IMR-90 (cell line): Measurements from ENCODE around the gene CD1D. TPM values are rescaled to one million over a fixed set of nuclear protein-coding genes. Genes with fewer than 3 reads are reported as not detected.

Experiments used
- ATAC-seq: fragments of 200-7000 bp; cut with Tn5 transposase; 2 replicates; pipeline ENCODE4 v1.9.1; 2020; ENCODE audit warnings: low read depth, mild to moderate bottlenecking, moderate library complexity
- BruUV-seq: library from RNA; stranded (reverse); fragments of 400-500 nt; replicated peaks from 2 replicates; lab custom pipeline; 2021; lab: Mats Ljungman, UMichigan
- CTCF ChIA-PET: fragments of 300-600 bp; formaldehyde crosslinking; extraction: SDS; loops from one replicate; lab custom pipeline; 2021; ENCODE audit warnings: antibody characterized with exemption; lab: Yijun Ruan, JAX
- POLR2A ChIA-PET: fragments of 300-600 bp; sonication (Branson Sonifier 250); formaldehyde crosslinking; loops from one replicate; lab custom pipeline; 2022; ENCODE audit warnings: antibody characterized with exemption; ENCODE audit not compliant: unreplicated experiment; lab: Charles Lee
- DNase-seq: peaks from one replicate; pipeline ENCODE4 v3.0.0; 2013
- H2AFZ ChIP-seq: replicated peaks from 2 replicates; pipeline ENCODE3; 2013; ENCODE audit warnings: low read length, mild to moderate bottlenecking; ENCODE audit not compliant: poor library complexity
- H2AK5ac ChIP-seq: 2 replicates; pipeline ENCODE4 v1.6.1; 2013; ENCODE audit warnings: low read depth, low read length, inconsistent platforms
- H2AK9ac ChIP-seq: replicated peaks from 2 replicates; pipeline ENCODE3; 2013; ENCODE audit warnings: mild to moderate bottlenecking, low read depth, low read length, moderate library complexity; ENCODE audit not compliant: poor library complexity
- H2BK120ac ChIP-seq: 2 replicates; pipeline ENCODE4 v1.6.1; 2013; ENCODE audit warnings: low read depth, low read length, inconsistent platforms
- H2BK15ac ChIP-seq: 3 replicates; pipeline ENCODE4 v1.6.1; 2013; ENCODE audit warnings: low read depth, low read length, inconsistent platforms
- H2BK20ac ChIP-seq: 2 replicates; pipeline ENCODE4 v1.6.1; 2013; ENCODE audit warnings: low read depth, mild to moderate bottlenecking, inconsistent platforms, low read length, moderate library complexity
- H2BK5ac ChIP-seq: 2 replicates; pipeline ENCODE4 v1.6.1; 2013; ENCODE audit warnings: mild to moderate bottlenecking, low read depth, low read length, inconsistent platforms; ENCODE audit not compliant: poor library complexity, severe bottlenecking
- H3K14ac ChIP-seq: replicated peaks from 2 replicates; pipeline ENCODE4 v1.6.1; 2013; ENCODE audit warnings: low read depth, low read length, inconsistent platforms
- H3K18ac ChIP-seq: 2 replicates; pipeline ENCODE4 v1.6.1; 2013; ENCODE audit warnings: low read depth, low read length, control low read depth
- H3K23ac ChIP-seq: 2 replicates; pipeline ENCODE4 v1.6.1; 2013; ENCODE audit warnings: low read depth, low read length, inconsistent platforms
- H3K27ac ChIP-seq: 2 replicates; pipeline ENCODE4 v1.5.1; 2013; ENCODE audit warnings: mild to moderate bottlenecking, control low read depth, low read length; ENCODE audit not compliant: insufficient read depth
- H3K27me3 ChIP-seq: 2 replicates; pipeline ENCODE4 v1.6.1; 2013; ENCODE audit warnings: low read length; ENCODE audit not compliant: control insufficient read depth, insufficient read depth
- H3K36me3 ChIP-seq: 2 replicates; pipeline ENCODE4 v1.6.1; 2013; ENCODE audit warnings: low read length, mixed read lengths; ENCODE audit not compliant: control insufficient read depth, insufficient read depth
- H3K4ac ChIP-seq: 2 replicates; pipeline ENCODE4 v1.6.1; 2013; ENCODE audit warnings: low read depth, low read length, inconsistent platforms
- H3K4me1 ChIP-seq: 2 replicates; pipeline ENCODE4 v1.6.1; 2013; ENCODE audit warnings: low read length, mixed read lengths; ENCODE audit not compliant: control insufficient read depth, insufficient read depth
- H3K4me2 ChIP-seq: 2 replicates; pipeline ENCODE4 v1.6.1; 2013; ENCODE audit warnings: low read depth, mild to moderate bottlenecking, control low read depth, low read length, moderate library complexity
- H3K4me3 ChIP-seq: 2 replicates; pipeline ENCODE4 v1.5.1; 2013; ENCODE audit warnings: low read depth, mild to moderate bottlenecking, control low read depth, low read length, moderate library complexity; ENCODE audit not compliant: insufficient read depth
- H3K56ac ChIP-seq: 2 replicates; pipeline ENCODE4 v1.6.1; 2013; ENCODE audit warnings: low read length, inconsistent platforms; ENCODE audit not compliant: insufficient read depth; ENCODE audit errors: extremely low read depth
- H3K79me1 ChIP-seq, 2 experiments: 2 replicates each; pipeline ENCODE4 v1.6.1; 2013; ENCODE audit warnings: low read length in 2 of 2, inconsistent platforms in 1 of 2, low read depth in 1 of 2
- H3K9ac ChIP-seq: 2 replicates; pipeline ENCODE4 v1.6.1; 2013; ENCODE audit warnings: low read depth, low read length, control low read depth
- H3K9me1 ChIP-seq: 2 replicates; pipeline ENCODE4 v1.6.1; 2013; ENCODE audit warnings: low read length, inconsistent platforms; ENCODE audit not compliant: insufficient read depth
- H3K9me3 ChIP-seq: 2 replicates; pipeline ENCODE4 v1.6.1; 2013; ENCODE audit warnings: low read length; ENCODE audit not compliant: control insufficient read depth, insufficient read depth
- H4K20me1 ChIP-seq: 2 replicates; pipeline ENCODE4 v1.6.1; 2013; ENCODE audit warnings: low read length, inconsistent platforms; ENCODE audit not compliant: insufficient read depth
- H4K5ac ChIP-seq: 2 replicates; pipeline ENCODE4 v1.6.1; 2013; ENCODE audit warnings: mild to moderate bottlenecking, low read depth, low read length, control low read depth
- H4K8ac ChIP-seq, 2 experiments: 2 replicates each; pipeline ENCODE4 v1.6.1; 2013; ENCODE audit warnings: low read depth in 2 of 2, low read length in 2 of 2, control low read depth in 1 of 2, inconsistent platforms in 1 of 2
- H4K91ac ChIP-seq: 2 replicates; pipeline ENCODE4 v1.6.1; 2013; ENCODE audit warnings: low read depth, low read length, inconsistent platforms; ENCODE audit not compliant: insufficient read depth
- RAD21 ChIP-seq: IDR thresholded peaks from 2 replicates; pipeline ENCODE4 v1.6.1; 2012; ENCODE audit warnings: low read length, improper control_type of control experiment
- WGBS, 2 experiments: methylation state at CpG; one replicate each; pipeline versions ENCODE4 v1.1.5 to v1.1.7; 2013; ENCODE audit warnings: missing lambda C conversion rate in 2 of 2; ENCODE audit not compliant: insufficient read length in 1 of 2; ENCODE audit errors: extremely low coverage in 2 of 2; 5-methylcytosine and 5-hydroxymethylcytosine counted together
- dilution Hi-C: fragments of 300-500 bp; cut with HindIII; formaldehyde crosslinking; loops from one replicate; pipeline ENCODE4 v1.14.3; 2018; ENCODE audit warnings: low sequenced_read_pairs; ENCODE audit not compliant: unreplicated experiment
- in situ Hi-C: fragments of 300-500 bp; cut with MboI; formaldehyde crosslinking; loops from 3 replicates; pipeline ENCODE4 v1.14.3; 2019; ENCODE audit warnings: low sequenced_read_pairs, inconsistent platforms, mixed read lengths
- intact Hi-C: fragments of 100-400 bp; cut with micrococcal nuclease; formaldehyde crosslinking; loops from 2 replicates; pipeline ENCODE4 v1.10.0; 2022
- polyA plus RNA-seq, 3 experiments: library from polyadenylated mRNA; depleted of rRNA; stranded (reverse); fragments of >200 nt; gene quantifications; 2 replicates each; pipeline ENCODE4 v1.2.3, GENCODE V29; 2012; ENCODE audit warnings: low replicate concordance in 1 of 3
- total RNA-seq: library from RNA; depleted of rRNA; stranded (reverse); fragments of >200 nt; gene quantifications from 2 replicates; pipeline ENCODE4 v1.2.3, GENCODE V29; 2012

The CD1D gene
- total and polyA plus RNA-seq, 2 of the 4 experiments (the other 2 are of a cell fraction), result not detected

DNA sequence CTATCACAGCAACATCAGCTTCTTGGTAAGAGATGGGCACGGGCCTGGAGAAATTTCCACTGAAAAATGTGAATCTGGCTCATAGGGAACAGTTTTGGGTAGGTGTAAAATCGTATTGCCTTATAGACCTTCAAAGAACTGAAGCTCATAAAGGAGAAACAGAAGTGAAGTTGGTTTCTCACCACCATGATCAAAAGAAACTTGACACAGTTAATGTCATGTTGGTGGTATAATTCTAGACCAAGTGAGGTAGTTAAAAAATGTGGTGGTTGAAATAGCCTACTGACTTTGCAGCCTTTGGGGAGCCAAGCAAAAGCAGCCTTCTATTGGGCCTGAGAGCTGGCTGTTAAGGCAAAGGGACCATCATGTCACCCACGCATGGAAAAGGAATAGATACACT is 8.9 kb downstream of the CD1D start:
- Histone ChIP-seq H3K79me1 (no peaks in the 10 kb centered on the region), H2AK5ac (no peak overlapping the region), H3K4me2 (no peak overlapping the region), H2BK15ac (no peak overlapping the region), H2AFZ (no peak overlapping the region), H3K23ac (no peak overlapping the region), H3K9me1 (peaks cover 3% of the 10 kb centered on the region; the same call in 1 of the 2 replicates), H3K18ac (no peak overlapping the region), H2BK5ac (no peak overlapping the region), H3K4me3 (no peak overlapping the region), H3K9me3 (no peaks in the 10 kb centered on the region), H3K14ac (no peak overlapping the region), H2BK20ac (no peak overlapping the region), H4K91ac (no peak overlapping the region), H3K56ac (no peak overlapping the region), H3K27ac (no peak overlapping the region), H2BK120ac (no peak overlapping the region), H4K20me1 (no peaks in the 10 kb centered on the region), H3K9ac (no peak overlapping the region), H4K8ac (no peak overlapping the region), H2AK9ac (no peak overlapping the region), H3K4ac (no peak overlapping the region), H4K5ac (no peak overlapping the region), H3K4me1 (peaks cover 3% of the 10 kb centered on the region; the same call in 1 of the 2 replicates), H3K36me3 (no peaks in the 10 kb centered on the region), H3K27me3 (peaks cover 2% of the 10 kb centered on the region)
- TF ChIP-seq RAD21, result no peak
- ATAC-seq (no peak), DNase-seq (no peak)
- dilution Hi-C loops (no loop called here), in situ Hi-C loops (no loop called here), intact Hi-C loops (no loop called here)
- CTCF ChIA-PET, result no interaction called here
- WGBS, 2 experiments, result no CpG with 5 or more reads among the region's 3 CpGs
- no TSS peak for BruUV-seq
- POLR2A ChIA-PET, result no interaction called here
